COR-L47 (cell line): ENCODE results near the gene NOSIP.

Source experiments
- DNase-seq: peaks from one replicate; lab custom pipeline; 2025; lab: John Stamatoyannopoulos, UW

Gene NOSIP

DNA sequence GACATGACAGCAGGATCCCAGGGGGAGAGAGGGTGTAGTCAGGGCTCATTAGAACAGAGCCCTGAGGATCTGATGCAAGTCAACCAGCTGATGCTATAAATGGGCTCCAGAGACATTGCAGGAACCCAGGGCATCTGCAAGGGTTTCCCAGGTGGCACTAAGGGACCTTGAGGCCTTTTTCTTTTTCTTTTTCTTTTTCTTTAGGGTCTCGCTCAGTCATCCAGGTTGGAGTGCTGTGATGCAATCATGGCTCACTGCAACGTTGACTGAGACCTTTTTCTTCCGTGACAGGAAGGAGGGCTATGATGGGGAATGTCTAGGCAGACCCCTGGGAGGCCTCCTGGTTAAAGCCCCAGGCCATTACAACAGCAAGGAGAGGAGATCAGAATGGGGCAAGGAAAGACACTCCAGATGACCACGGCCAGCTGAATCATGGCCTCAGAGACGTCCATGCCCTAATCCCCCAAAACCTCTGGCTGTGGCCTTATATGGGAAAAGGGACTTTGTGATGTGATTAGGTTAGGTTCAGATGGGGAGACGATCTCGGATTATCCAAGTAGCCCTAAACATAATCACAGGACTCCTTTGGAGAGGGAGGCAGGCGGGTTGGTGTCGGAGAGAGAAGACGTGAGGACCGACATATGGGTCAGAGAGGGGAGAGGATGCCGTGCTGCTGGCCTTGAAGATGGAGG is 72.4 kb downstream of the NOSIP start:
- DNase-seq = no peak

GRCh38 chr19:49506575-49507105 is 73.7 kb downstream of the NOSIP start:
- peak; percentile 4 for DNase-seq
